Thymus (tissue), 11 donors: ENCODE results near the gene TARDBP. TPM values are rescaled to one million over a fixed set of nuclear protein-coding genes. Genes with fewer than 3 reads are reported as not detected.

Source experiments
- DNase-seq, 9 donors: peaks; one replicate each; pipeline ENCODE4 v3.0.0-alpha.2; 2013; ENCODE audit warnings: low spot score in 9 of 9, low read depth in 6 of 9, missing footprints in 1 of 9
- H3K27ac ChIP-seq, 2 donors: one replicate each; pipeline ENCODE4 v1.5.1; 2013; ENCODE audit warnings: control low read depth in 1 of 2, low read depth in 1 of 2, low read length in 1 of 2, mild to moderate bottlenecking in 1 of 2, moderate library complexity in 1 of 2
- H3K27me3 ChIP-seq, 2 donors: one replicate each; pipeline ENCODE4 v1.5.1; 2013; ENCODE audit warnings: low read length in 1 of 2; ENCODE audit not compliant: control insufficient read depth in 2 of 2, insufficient read depth in 1 of 2
- H3K36me3 ChIP-seq, 2 donors: one replicate each; pipeline ENCODE4 v1.5.1; 2013; ENCODE audit warnings: low read length in 1 of 2, mild to moderate bottlenecking in 1 of 2, moderate library complexity in 1 of 2; ENCODE audit not compliant: control insufficient read depth in 2 of 2, insufficient read depth in 2 of 2
- H3K4me1 ChIP-seq, 2 donors: one replicate each; pipeline ENCODE4 v1.5.1; 2013; ENCODE audit warnings: low read length in 2 of 2; ENCODE audit not compliant: control insufficient read depth in 2 of 2, insufficient read depth in 2 of 2
- H3K4me3 ChIP-seq, 2 donors: one replicate each; pipeline ENCODE4 v1.5.1; 2013; ENCODE audit warnings: low read length in 2 of 2, control low read depth in 1 of 2, mild to moderate bottlenecking in 1 of 2
- H3K9me3 ChIP-seq, 2 donors: one replicate each; pipeline ENCODE4 v1.5.1; 2013; ENCODE audit warnings: low read length in 1 of 2, mild to moderate bottlenecking in 1 of 2; ENCODE audit not compliant: control insufficient read depth in 2 of 2, insufficient read depth in 1 of 2
- WGBS: extraction: QIAGEN DNeasy Blood & Tissue Kit; methylation state at CpG from one replicate; pipeline ENCODE4 v1.1.7; 2013; 5-methylcytosine and 5-hydroxymethylcytosine counted together
- polyA plus RNA-seq: library from polyadenylated mRNA; stranded (reverse); fragments of 200-250 nt; gene quantifications from one replicate; pipeline ENCODE4 v1.2.3, GENCODE V29; 2013
- total RNA-seq: library from RNA; stranded (reverse); fragments of 120-200 nt; gene quantifications from one replicate; pipeline ENCODE4 v1.2.4, GENCODE V29; 2013
- donor health status: healthy.

Gene TARDBP
- total and polyA plus RNA-seq, 2 donors = 32.5 to 155 TPM

DNA sequence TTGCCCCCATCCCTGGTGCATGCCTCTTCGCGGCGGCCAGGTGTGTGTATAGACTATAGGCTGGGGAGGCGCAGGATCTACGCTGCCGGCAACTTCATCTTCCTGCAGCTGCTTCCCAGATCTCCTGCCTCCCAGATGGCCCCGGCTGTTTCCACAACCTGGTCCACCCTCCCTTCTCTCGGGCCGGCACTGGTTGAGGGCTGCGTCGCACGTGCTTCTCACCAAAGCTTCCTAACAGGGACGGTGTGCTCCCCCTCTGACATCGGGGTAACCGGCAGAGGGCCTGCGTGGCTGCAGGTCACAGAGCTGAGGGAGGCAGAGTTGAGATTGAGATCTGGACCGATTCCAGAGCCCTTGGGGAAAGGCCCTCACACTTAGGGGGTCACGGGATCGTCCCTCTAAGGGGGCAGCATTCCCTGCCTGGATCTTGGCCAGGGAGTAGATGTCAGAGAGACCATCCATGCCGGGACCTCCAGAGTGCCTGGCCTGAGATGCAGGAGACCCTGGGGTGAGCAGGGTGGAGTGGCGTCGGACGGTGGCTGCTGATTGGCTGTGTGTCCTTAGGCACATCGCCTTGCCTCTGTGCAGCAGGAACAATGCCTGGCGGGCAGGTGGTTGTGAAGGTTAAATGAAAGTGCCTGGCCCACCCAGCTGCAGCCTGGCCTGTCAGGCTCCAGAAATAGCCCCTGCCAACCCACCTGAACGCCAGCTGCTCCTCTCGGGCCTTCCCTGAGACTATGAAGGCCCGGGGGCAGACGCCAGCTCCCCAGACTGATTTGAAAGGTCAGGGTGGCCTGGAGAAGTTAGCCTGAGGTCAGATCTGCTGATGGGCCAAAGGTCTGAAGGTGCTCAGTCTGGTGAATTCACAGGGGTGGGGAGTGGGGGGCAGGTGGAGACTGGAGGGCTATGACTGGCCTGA is 40.6 kb downstream of the TARDBP start:
- 44% methylated on average over 29 of the region's 29 CpGs for WGBS
- DNase-seq = no peak
- Histone ChIP-seq H3K36me3 (peaks cover 13 to 20% of the 10 kb centered on the region in 2 donors), H3K9me3 (no peaks in the 10 kb centered on the region), H3K4me1 (no peaks in the 10 kb centered on the region), H3K27ac (no peak overlapping the region), H3K27me3 (peaks cover 0 to 9% of the 10 kb centered on the region in 2 donors), H3K4me3 (no peak overlapping the region)

- 86% methylated on average over 10 of the region's 10 CpGs for WGBS
- DNase-seq = peak in 2 of 9 donors; percentile 20
These were observed 41.3 kb downstream of the TARDBP start for GRCh38 chr1:11053758-11054137.

DNA sequence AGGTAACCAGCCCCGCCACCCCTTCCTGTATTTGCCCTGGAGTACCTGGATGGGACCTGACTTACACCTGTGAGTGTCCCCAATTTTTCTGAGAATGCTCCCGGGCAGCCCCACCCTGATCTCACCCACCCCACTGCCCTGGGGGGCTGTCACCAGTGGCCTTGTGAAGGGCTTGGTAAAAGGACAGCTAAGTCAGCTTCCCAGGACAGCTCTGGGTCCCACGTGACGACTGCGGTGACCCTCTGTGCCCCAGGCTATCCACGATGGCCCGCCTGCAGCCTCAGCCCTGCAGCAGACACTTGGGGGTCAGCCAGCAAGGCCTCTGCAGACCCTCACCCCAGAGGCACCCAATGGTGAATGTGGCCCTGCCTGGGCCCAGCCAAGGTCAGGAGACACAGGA is 41.7 kb downstream of the TARDBP start:
- no peak for DNase-seq
- Histone ChIP-seq H3K9me3 (no peaks in the 10 kb centered on the region), H3K4me1 (peaks cover 7 to 8% of the 10 kb centered on the region in 2 donors), H3K4me3 (no peak overlapping the region), H3K27me3 (peaks cover 0 to 9% of the 10 kb centered on the region in 2 donors), H3K27ac (no peak overlapping the region), H3K36me3 (peaks cover 13 to 20% of the 10 kb centered on the region in 2 donors)
- 97% methylated on average over 7 of the region's 7 CpGs for WGBS

More at GRCh38 chr1:11053758-11054137, 41.3 kb downstream of the TARDBP start:
- Histone ChIP-seq H3K27ac (no peak overlapping the region), H3K27me3 (peaks cover 0 to 9% of the 10 kb centered on the region in 2 donors), H3K4me3 (no peak overlapping the region), H3K36me3 (peaks cover 13 to 20% of the 10 kb centered on the region in 2 donors), H3K4me1 (peaks cover 3 to 4% of the 10 kb centered on the region in 2 donors), H3K9me3 (no peaks in the 10 kb centered on the region)

- Histone ChIP-seq H3K4me3 (no peak overlapping the region), H3K4me1 (peaks cover 11% of the 10 kb centered on the region in 2 donors), H3K27me3 (peaks cover 0 to 9% of the 10 kb centered on the region in 2 donors), H3K36me3 (peaks cover 13 to 20% of the 10 kb centered on the region in 2 donors), H3K9me3 (no peaks in the 10 kb centered on the region), H3K27ac (no peak overlapping the region)
- 97% methylated on average over 22 of the region's 22 CpGs for WGBS
- DNase-seq = no peak
These were observed 42.2 kb downstream of the TARDBP start for GRCh38 chr1:11054666-11055065.

DNA sequence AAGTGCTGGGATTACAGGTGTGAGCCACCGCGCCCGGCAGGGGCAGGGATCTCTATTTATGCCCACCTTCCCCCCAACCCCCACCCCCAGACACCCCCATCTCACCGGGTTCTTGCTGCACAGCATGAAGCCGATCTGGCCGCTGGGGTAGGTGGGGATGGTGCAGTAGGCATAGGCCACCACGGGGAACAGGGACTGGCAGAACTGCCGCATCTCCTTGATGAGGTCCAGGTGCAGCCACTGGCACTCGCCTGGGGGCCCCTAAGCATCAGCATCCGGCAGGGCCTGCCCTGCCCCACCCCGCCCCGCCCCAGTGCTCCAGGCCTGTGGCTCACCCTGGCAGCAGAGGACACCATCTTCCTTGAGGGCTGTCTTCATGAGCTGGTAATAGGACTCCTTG is 43.2 kb downstream of the TARDBP start:
- no peak for DNase-seq
- H3K36me3 ChIP-seq = peaks cover 13 to 20% of the 10 kb centered on the region in 2 donors
- no peaks in the 10 kb centered on the region for H3K9me3 ChIP-seq
- H3K4me3 ChIP-seq = no peak overlapping the region
- peaks cover 0 to 9% of the 10 kb centered on the region in 2 donors for H3K27me3 ChIP-seq
- 97% methylated on average over 12 of the region's 12 CpGs for WGBS
- peaks cover 11 to 15% of the 10 kb centered on the region in 2 donors for H3K4me1 ChIP-seq
- no peak overlapping the region for H3K27ac ChIP-seq

- 97% methylated on average over 7 of the region's 7 CpGs for WGBS
- DNase-seq = no peak
- no peak overlapping the region for H3K27ac ChIP-seq
- peaks cover 0 to 9% of the 10 kb centered on the region in 2 donors for H3K27me3 ChIP-seq
- peaks cover 11 to 22% of the 10 kb centered on the region in 2 donors for H3K4me1 ChIP-seq
- no peaks in the 10 kb centered on the region for H3K9me3 ChIP-seq
- H3K36me3 ChIP-seq = peaks cover 14 to 20% of the 10 kb centered on the region in 2 donors
- H3K4me3 ChIP-seq = no peak overlapping the region
These were observed 44.0 kb downstream of the TARDBP start for GRCh38 chr1:11056504-11056903.

DNA sequence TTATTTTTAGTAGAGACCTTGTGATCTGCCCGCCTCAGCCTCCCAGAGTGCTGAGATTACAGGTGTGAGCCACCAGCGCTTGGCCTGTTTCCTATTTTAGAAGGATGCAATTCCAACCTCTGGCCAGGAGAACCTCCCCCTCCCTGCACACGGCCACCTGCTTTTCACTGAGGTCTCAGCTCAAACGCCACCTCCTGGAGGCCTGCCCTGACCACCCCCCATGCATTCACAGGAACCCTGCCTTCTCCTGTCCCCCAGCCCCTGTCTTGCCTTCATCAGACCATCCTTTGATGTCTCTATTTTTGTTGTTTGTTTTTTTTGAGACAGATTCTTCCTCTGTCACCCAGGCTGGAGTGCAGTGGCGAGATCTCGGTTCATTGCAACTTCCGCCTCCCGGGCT is 45.0 kb downstream of the TARDBP start:
- H3K9me3 ChIP-seq = no peaks in the 10 kb centered on the region
- 97% methylated on average over 8 of the region's 8 CpGs for WGBS
- DNase-seq = no peak
- H3K36me3 ChIP-seq = peaks cover 19 to 20% of the 10 kb centered on the region in 2 donors
- no peak overlapping the region for H3K4me3 ChIP-seq
- H3K27me3 ChIP-seq = peaks cover 0 to 7% of the 10 kb centered on the region in 2 donors
- H3K4me1 ChIP-seq = peaks cover 11 to 25% of the 10 kb centered on the region in 2 donors
- no peak overlapping the region for H3K27ac ChIP-seq

GRCh38 chr1:11058026-11058425 is 45.6 kb downstream of the TARDBP start:
- H3K27me3 ChIP-seq = peaks cover 0 to 1% of the 10 kb centered on the region in 2 donors
- no peaks in the 10 kb centered on the region for H3K9me3 ChIP-seq
- H3K4me1 ChIP-seq = peaks cover 11 to 25% of the 10 kb centered on the region in 2 donors
- peaks cover 19 to 20% of the 10 kb centered on the region in 2 donors for H3K36me3 ChIP-seq
- WGBS = 98% methylated on average over 14 of the region's 14 CpGs
- DNase-seq = no peak
- H3K27ac ChIP-seq = no peak overlapping the region
- no peak overlapping the region for H3K4me3 ChIP-seq

DNA sequence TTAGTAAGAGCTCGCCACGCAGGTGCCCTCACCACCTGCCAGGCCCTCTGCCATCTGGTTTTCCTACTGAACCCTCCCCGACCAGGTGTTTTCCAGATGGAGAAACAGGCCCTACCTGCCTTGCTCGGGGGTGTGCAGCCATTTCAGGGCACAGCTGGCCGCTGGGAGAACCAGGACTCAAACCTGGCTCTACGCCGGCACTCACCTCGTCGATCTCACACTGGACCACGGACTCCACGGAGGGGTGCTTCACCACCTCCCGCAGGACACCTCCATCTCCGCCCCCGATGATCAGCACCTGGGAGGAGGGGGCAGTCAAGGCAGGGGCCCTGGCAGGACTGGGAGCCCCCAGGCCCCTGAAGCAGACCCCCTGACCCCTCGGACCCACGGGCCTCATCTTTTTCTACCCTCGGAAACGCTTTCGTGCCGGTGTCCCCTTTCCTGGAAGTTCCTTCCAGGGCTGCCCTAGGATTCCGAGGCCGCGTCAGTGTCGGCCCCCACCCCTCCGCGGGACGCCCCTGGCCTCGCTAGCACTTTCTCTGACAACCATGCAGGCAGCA is 46.2 kb downstream of the TARDBP start:
- no peak overlapping the region for H3K27ac ChIP-seq
- peaks cover 19 to 20% of the 10 kb centered on the region in 2 donors for H3K36me3 ChIP-seq

More for the DNA sequence above, 46.2 kb downstream of the TARDBP start:
- WGBS = 82% methylated on average over 28 of the region's 28 CpGs
- Histone ChIP-seq H3K4me1 (peaks cover 11 to 25% of the 10 kb centered on the region in 2 donors), H3K27me3 (no peaks in the 10 kb centered on the region), H3K4me3 (peak overlapping the region; percentile 64 to 76), H3K9me3 (no peaks in the 10 kb centered on the region)
- DNase-seq = no peak
